K562 (cell line): ENCODE data around the gene ABCA4. TPM values are rescaled to one million over a fixed set of nuclear protein-coding genes. Genes with fewer than 3 reads are reported as not detected.

Experiments used
- ATAC-seq: fragments of 200-7000 bp; cut with Tn5 transposase; 3 replicates; pipeline ENCODE4 v1.9.1; 2020; ENCODE audit warnings: moderate library complexity
- BruUV-seq: library from RNA; stranded (reverse); fragments of 400-500 nt; replicated peaks from 2 replicates; lab custom pipeline; 2021; lab: Mats Ljungman, UMichigan
- CTCF ChIA-PET: fragments of 300-600 bp; formaldehyde crosslinking; extraction: SDS; loops from one replicate; lab custom pipeline; 2021; ENCODE audit warnings: low intra/inter-chr PET ratio; lab: Yijun Ruan, JAX
- POLR2A ChIA-PET: fragments of 300-600, 350-650 bp; sonication (Branson Sonifier 250); formaldehyde crosslinking; extraction: SDS; loops from one replicate; lab custom pipeline; 2021; ENCODE audit warnings: antibody characterized with exemption, inconsistent platforms; lab: Yijun Ruan, JAX
- DNase-seq, 4 experiments: peaks; one replicate each; pipeline versions ENCODE4 v3.0.0 to v3.0.0-alpha.2; 2011 to 2018; ENCODE audit warnings: low spot score in 3 of 4, mixed read lengths in 3 of 4; ENCODE audit errors: extremely low read depth in 1 of 4
- FAIRE-seq: peaks from 2 replicates; lab custom pipeline; 2011; peaks lifted over from hg19 to GRCh38; lab: Jason Lieb, UNC
- H2AFZ ChIP-seq: 2 replicates; pipeline ENCODE4 v1.6.0; 2011; ENCODE audit warnings: low read depth, low read length, control low read depth, inconsistent platforms
- H3K27ac ChIP-seq: fragments of 200-600 bp; 3 replicates; pipeline ENCODE4 v1.8.0; 2011; ENCODE audit warnings: low read depth, mild to moderate bottlenecking, control low read depth, inconsistent platforms, low read length, moderate library complexity, mixed read lengths; ENCODE audit errors: extremely low read depth
- H3K27me3 ChIP-seq, 2 experiments: fragments of 300-600 bp in 1 of 2; 2 replicates in 1 of 2; 3 replicates in 1 of 2; pipeline versions ENCODE4 v1.6.0 to v1.8.0; 2011; ENCODE audit warnings: inconsistent platforms in 2 of 2, low read length in 2 of 2, mild to moderate bottlenecking in 1 of 2, mixed read lengths in 1 of 2, moderate library complexity in 1 of 2; ENCODE audit not compliant: control insufficient read depth in 2 of 2, insufficient read depth in 2 of 2
- H3K36me3 ChIP-seq: fragments of 300-600 bp; 3 replicates; pipeline ENCODE4 v1.8.0; 2011; ENCODE audit warnings: mild to moderate bottlenecking, low read length, inconsistent platforms; ENCODE audit not compliant: control insufficient read depth, insufficient read depth
- H3K4me1 ChIP-seq, 2 experiments: fragments of 200-600 bp in 1 of 2; replicated peaks in 1 of 2; 2 replicates in 1 of 2; 3 replicates in 1 of 2; pipeline versions ENCODE4 v1.5.1 to v1.8.0; 2011; ENCODE audit warnings: inconsistent platforms in 2 of 2, low read length in 2 of 2, mild to moderate bottlenecking in 1 of 2, mixed read lengths in 1 of 2, moderate library complexity in 1 of 2; ENCODE audit not compliant: control insufficient read depth in 2 of 2, insufficient read depth in 2 of 2
- H3K4me2 ChIP-seq: 2 replicates; pipeline ENCODE4 v1.6.1; 2011; ENCODE audit warnings: low read length, control low read depth, inconsistent platforms, mixed read lengths; ENCODE audit not compliant: insufficient read depth
- H3K4me3 ChIP-seq: fragments of 200-600 bp; sonication (generic), shearing (Covaris generic); 2 replicates; pipeline ENCODE4 v1.5.1; 2016; ENCODE audit warnings: control low read depth, inconsistent platforms
- H3K79me2 ChIP-seq: fragments of 200-600 bp; 3 replicates; pipeline ENCODE4 v1.8.0; 2011; ENCODE audit warnings: low read length, inconsistent platforms; ENCODE audit not compliant: control insufficient read depth, insufficient read depth
- H3K9ac ChIP-seq, 2 experiments: 2 replicates each; pipeline versions ENCODE4 v1.6.0 to v1.6.1; 2011; ENCODE audit warnings: low read depth in 2 of 2, low read length in 2 of 2, control low read depth in 1 of 2, inconsistent platforms in 1 of 2, mild to moderate bottlenecking in 1 of 2, mixed read lengths in 1 of 2; ENCODE audit not compliant: insufficient read depth in 1 of 2
- H3K9me1 ChIP-seq: one replicate; pipeline ENCODE4 v1.6.0; 2011; ENCODE audit warnings: inconsistent platforms, mild to moderate bottlenecking, low read length, moderate library complexity; ENCODE audit not compliant: control insufficient read depth, insufficient read depth
- H3K9me3 ChIP-seq: replicated peaks from 2 replicates; pipeline ENCODE4 v1.5.1; 2011; ENCODE audit warnings: low read depth, low read length, inconsistent platforms; ENCODE audit not compliant: control insufficient read depth, insufficient read depth
- H4K20me1 ChIP-seq: replicated peaks from 2 replicates; pipeline ENCODE4 v1.6.1; 2011; ENCODE audit warnings: low read length, inconsistent platforms, mixed read lengths; ENCODE audit not compliant: control insufficient read depth, insufficient read depth
- CREBBP ChIP-seq: IDR thresholded peaks from one replicate; pipeline ENCODE4 v1.6.1; 2012; ENCODE audit warnings: low read depth, mild to moderate bottlenecking, control low read depth, inconsistent platforms, low read length
- FOXK1 ChIP-seq: sonication (generic); formaldehyde crosslinking; IDR thresholded peaks from 2 replicates; pipeline ENCODE4 v1.8.0; 2022; ENCODE audit warnings: missing genetic modification reagents, mild to moderate bottlenecking, borderline replicate concordance
- GABPA ChIP-seq: fragments of 200-800 bp; sonication (Bioruptor generic); conservative IDR thresholded peaks from 2 replicates; pipeline ENCODE4 v1.6.1; 2016; ENCODE audit warnings: low read depth, missing genetic modification characterization, missing compliant biosample characterization
- HDAC2 ChIP-seq: fragments of 450-650 bp; IDR thresholded peaks from 2 replicates; pipeline ENCODE4 v1.6.1; 2016; ENCODE audit warnings: mild to moderate bottlenecking
- NCOA4 ChIP-seq: fragments of 450-650 bp; IDR thresholded peaks from 2 replicates; pipeline ENCODE4 v1.6.1; 2018; ENCODE audit warnings: mild to moderate bottlenecking; ENCODE audit not compliant: partially characterized antibody
- PPARD ChIP-seq: fragments of 250-450 bp; sonication (Bioruptor Pico); IDR thresholded peaks from 2 replicates; pipeline ENCODE4 v1.8.0; 2022; ENCODE audit warnings: inconsistent platforms, mild to moderate bottlenecking, moderate library complexity
- ZC3H11A ChIP-seq: IDR thresholded peaks from 2 replicates; pipeline ENCODE4 v1.6.1; 2012; ENCODE audit warnings: low read depth, low read length, improper control_type of control experiment
- ZFPM2 ChIP-seq: fragments of 250-450 bp; sonication (Bioruptor Pico); IDR thresholded peaks from 2 replicates; pipeline ENCODE4 v1.5.1; 2022; ENCODE audit warnings: mild to moderate bottlenecking
- ZNF263 ChIP-seq: sonication (generic); formaldehyde crosslinking; IDR thresholded peaks from 2 replicates; pipeline ENCODE4 v1.8.0; 2022; ENCODE audit warnings: mild to moderate bottlenecking, missing genetic modification reagents, borderline replicate concordance
- ZNF431 ChIP-seq: sonication (generic); formaldehyde crosslinking; IDR thresholded peaks from 2 replicates; pipeline ENCODE4 v1.8.0; 2022; ENCODE audit warnings: mild to moderate bottlenecking, missing genetic modification reagents
- ZSCAN32 ChIP-seq: fragments of 450-650 bp; formaldehyde crosslinking; IDR thresholded peaks from 2 replicates; pipeline ENCODE4 v1.4.0; 2020; ENCODE audit warnings: mild to moderate bottlenecking, moderate library complexity
- WGBS: fragments of 100-300 bp; shearing (Covaris generic); methylation state at CpG from one replicate; pipeline ENCODE4 v1.1.6; 2016; ENCODE audit warnings: low coverage, mixed read lengths; ENCODE audit not compliant: insufficient coverage; ENCODE audit errors: missing lambda C conversion rate; 5-methylcytosine and 5-hydroxymethylcytosine counted together
- in situ Hi-C: fragments of 300-500 bp; cut with MboI; formaldehyde crosslinking; loops from 4 replicates; pipeline ENCODE4 v1.15.0; 2018; ENCODE audit warnings: inconsistent platforms, mixed read lengths
- intact Hi-C: fragments of 100-400 bp; cut with micrococcal nuclease; formaldehyde crosslinking; loops from 2 replicates; pipeline ENCODE4 v1.14.2; 2022
- polyA plus RNA-seq, 8 experiments: library from polyadenylated mRNA; depleted of rRNA in 4 of 8; stranded (reverse) in 5 of 8; unstranded in 3 of 8; fragments of >200 nt; fragmentation: Nextera tagmentation in 2 of 8; fragmentation: Illumina TruSeq in 1 of 8; extraction: Ambion mirVana in 2 of 8; extraction: Trizol in 1 of 8; gene quantifications; 2 replicates each; pipeline versions ENCODE4 v1.2.1 to v1.2.3, GENCODE V29; 2011 to 2014; ENCODE audit warnings: inconsistent platforms in 1 of 8, missing spikeins in 1 of 8
- total RNA-seq, 7 experiments: library from RNA; depleted of rRNA in 6 of 7; stranded (reverse); fragments of >200 nt in 6 of 7; fragmentation: Illumina TruSeq in 2 of 7; extraction: Trizol in 2 of 7; gene quantifications; 2 replicates each; pipeline versions ENCODE4 v1.2.1 to v1.2.3, GENCODE V29; 2011 to 2021; ENCODE audit warnings: low replicate concordance in 1 of 7
- TF ChIP-seq, protein P1 (sequence below): IDR thresholded peaks from 2 replicates; pipeline ENCODE4 v1.6.1; 2011; ENCODE audit warnings: borderline replicate concordance, low read depth, mild to moderate bottlenecking, moderate library complexity, low read length; ENCODE audit not compliant: insufficient read depth, poor library complexity, severe bottlenecking
- TF ChIP-seq, protein P2 (sequence below): fragments of 200-800 bp; sonication (Bioruptor generic); IDR thresholded peaks from 2 replicates; pipeline ENCODE4 v1.6.1; 2017; ENCODE audit warnings: missing genetic modification characterization, missing compliant biosample characterization

The ABCA4 gene
- total and polyA plus RNA-seq, 9 of the 15 experiments (the other 6 are each of a cell fraction or from before 2014, with no cell fraction given) = 0.01 to 0.04 TPM; not detected in 7

DNA sequence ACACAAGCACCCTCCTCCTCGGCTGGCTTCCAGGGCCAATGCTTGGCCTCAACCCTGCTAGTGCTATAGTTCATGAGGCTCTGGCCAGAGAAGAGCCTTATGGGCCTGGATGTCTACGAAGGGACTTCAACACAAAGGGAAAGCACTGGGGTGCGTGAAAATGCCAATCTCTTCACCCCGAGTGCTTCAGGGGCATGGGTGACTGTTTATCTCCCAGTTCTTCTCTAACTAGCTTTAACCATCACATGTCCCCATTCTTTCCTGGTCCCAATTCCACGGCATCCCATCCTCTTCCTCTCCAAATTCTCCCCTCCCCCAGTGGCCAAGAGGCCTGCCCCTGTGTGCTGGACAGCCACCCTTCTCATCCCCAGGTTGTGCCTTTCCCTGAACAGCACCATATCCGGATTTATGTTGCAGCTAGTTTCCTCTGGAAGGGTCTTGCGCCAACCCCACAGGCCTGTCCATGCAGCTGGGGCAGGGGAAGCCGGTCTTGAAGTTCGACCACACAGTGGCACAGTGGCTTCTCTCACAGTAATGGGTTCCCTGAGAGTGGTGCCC lies 16.7 kb downstream of the ABCA4 start:
- intact Hi-C loops = no loop called here
- POLR2A ChIA-PET = interaction anchor here (1.0 kb wide), 1 partner anchor 9 kb away, joined by 5 read pairs; no protein-coding TSS in a partner anchor
- WGBS = 0% methylated on average over 9 of the region's 9 CpGs

DNA sequence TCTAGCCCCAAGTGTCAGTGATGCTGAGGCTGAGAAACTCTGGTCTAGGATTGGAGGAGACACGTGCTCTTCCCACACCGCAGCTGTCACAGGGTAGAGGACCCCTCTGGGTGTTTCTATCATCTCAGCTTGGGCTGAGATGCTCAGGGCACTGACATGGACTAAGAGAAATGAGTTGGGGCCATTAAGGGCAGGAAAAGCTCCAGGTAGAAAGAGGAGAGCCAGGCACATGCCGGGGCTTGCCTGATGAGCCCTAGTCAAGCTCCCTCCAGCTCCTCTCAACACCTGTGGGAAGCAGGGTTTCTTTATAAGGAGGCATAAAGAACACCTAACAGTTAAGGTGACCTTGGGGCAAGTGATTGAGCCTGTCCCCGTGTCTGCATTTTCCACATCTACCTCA lies 17.3 kb downstream of the ABCA4 start:
- no peak for FAIRE-seq
- H3K4me1 ChIP-seq = no peaks in the 10 kb centered on the region; a peak in 1 of 5 replicates
- POLR2A ChIA-PET = interaction anchor here (0.6 to 1.0 kb wide), 2 partner anchors 9 to 43 kb away, joined by 3 to 5 read pairs; no protein-coding TSS in a partner anchor

More for the DNA sequence above, 16.7 kb downstream of the ABCA4 start:
- FAIRE-seq (no peak), DNase-seq (no peak), ATAC-seq (no peak)
- H3K4me3 ChIP-seq = no peak overlapping the region
- H3K27ac ChIP-seq = no peak overlapping the region
- H3K79me2 ChIP-seq = no peaks in the 10 kb centered on the region
- H3K9me1 ChIP-seq = no peaks in the 10 kb centered on the region
- H3K4me2 ChIP-seq = no peak overlapping the region
- no peaks in the 10 kb centered on the region for H3K9me3 ChIP-seq
- no peak overlapping the region for H3K9ac ChIP-seq
- H2AFZ ChIP-seq = no peak overlapping the region
- H3K36me3 ChIP-seq = no peaks in the 10 kb centered on the region
- peaks cover 7% of the 10 kb centered on the region; the same call in 1 of the 2 replicates for H4K20me1 ChIP-seq
- H3K4me1 ChIP-seq = no peaks in the 10 kb centered on the region; a peak in 1 of 5 replicates
- TF ChIP-seq FOXK1 (no peak), CREBBP (no peak), ZNF431 (CRISPR knock-in tag) (no peak), ZFPM2 (CRISPR knock-in tag) (no peak), GABPA (no peak), NCOA4 (no peak), ZNF263 (no peak)
- BruUV-seq = no TSS peak
- CTCF ChIA-PET = no interaction called here
- in situ Hi-C loops = no loop called here
- H3K27me3 ChIP-seq = peaks cover 10 to 74% of the 10 kb centered on the region in 2 experiments; a peak in 4 of 5 replicates

More for the DNA sequence above, 17.3 kb downstream of the ABCA4 start:
- no peaks in the 10 kb centered on the region for H3K36me3 ChIP-seq
- no peak overlapping the region for H3K4me2 ChIP-seq
- CTCF ChIA-PET = no interaction called here
- DNase-seq (no peak), ATAC-seq (no peak)
- in situ Hi-C loops = no loop called here
- peaks cover 7% of the 10 kb centered on the region; the same call in 1 of the 2 replicates for H4K20me1 ChIP-seq
- no peaks in the 10 kb centered on the region for H3K9me1 ChIP-seq
- TF ChIP-seq, protein P1, sequence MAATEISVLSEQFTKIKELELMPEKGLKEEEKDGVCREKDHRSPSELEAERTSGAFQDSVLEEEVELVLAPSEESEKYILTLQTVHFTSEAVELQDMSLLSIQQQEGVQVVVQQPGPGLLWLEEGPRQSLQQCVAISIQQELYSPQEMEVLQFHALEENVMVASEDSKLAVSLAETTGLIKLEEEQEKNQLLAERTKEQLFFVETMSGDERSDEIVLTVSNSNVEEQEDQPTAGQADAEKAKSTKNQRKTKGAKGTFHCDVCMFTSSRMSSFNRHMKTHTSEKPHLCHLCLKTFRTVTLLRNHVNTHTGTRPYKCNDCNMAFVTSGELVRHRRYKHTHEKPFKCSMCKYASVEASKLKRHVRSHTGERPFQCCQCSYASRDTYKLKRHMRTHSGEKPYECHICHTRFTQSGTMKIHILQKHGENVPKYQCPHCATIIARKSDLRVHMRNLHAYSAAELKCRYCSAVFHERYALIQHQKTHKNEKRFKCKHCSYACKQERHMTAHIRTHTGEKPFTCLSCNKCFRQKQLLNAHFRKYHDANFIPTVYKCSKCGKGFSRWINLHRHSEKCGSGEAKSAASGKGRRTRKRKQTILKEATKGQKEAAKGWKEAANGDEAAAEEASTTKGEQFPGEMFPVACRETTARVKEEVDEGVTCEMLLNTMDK = no peak
- TF ChIP-seq HDAC2 (no peak), ZSCAN32 (CRISPR knock-in tag) (no peak), PPARD (CRISPR knock-in tag) (no peak), ZC3H11A (no peak)
- TF ChIP-seq, protein P2, sequence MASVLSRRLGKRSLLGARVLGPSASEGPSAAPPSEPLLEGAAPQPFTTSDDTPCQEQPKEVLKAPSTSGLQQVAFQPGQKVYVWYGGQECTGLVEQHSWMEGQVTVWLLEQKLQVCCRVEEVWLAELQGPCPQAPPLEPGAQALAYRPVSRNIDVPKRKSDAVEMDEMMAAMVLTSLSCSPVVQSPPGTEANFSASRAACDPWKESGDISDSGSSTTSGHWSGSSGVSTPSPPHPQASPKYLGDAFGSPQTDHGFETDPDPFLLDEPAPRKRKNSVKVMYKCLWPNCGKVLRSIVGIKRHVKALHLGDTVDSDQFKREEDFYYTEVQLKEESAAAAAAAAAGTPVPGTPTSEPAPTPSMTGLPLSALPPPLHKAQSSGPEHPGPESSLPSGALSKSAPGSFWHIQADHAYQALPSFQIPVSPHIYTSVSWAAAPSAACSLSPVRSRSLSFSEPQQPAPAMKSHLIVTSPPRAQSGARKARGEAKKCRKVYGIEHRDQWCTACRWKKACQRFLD = no peak
- H3K4me3 ChIP-seq = no peak overlapping the region
- no TSS peak for BruUV-seq
- H3K27ac ChIP-seq = no peak overlapping the region
- H3K79me2 ChIP-seq = no peaks in the 10 kb centered on the region
- no peak overlapping the region for H3K9ac ChIP-seq
- WGBS = 0% methylated on average over 4 of the region's 4 CpGs
- peaks cover 9 to 74% of the 10 kb centered on the region in 2 experiments; a peak in 4 of 5 replicates for H3K27me3 ChIP-seq
- H3K9me3 ChIP-seq = no peaks in the 10 kb centered on the region
- intact Hi-C loops = no loop called here
- no peak overlapping the region for H2AFZ ChIP-seq
